ENCODE measurements around the gene NDUFA13. TPM values are rescaled to one million over a fixed set of nuclear protein-coding genes. Genes with fewer than 3 reads are reported as not detected.

The NDUFA13 gene
- polyA plus RNA-seq, 1 of the 3 experiments (the other 2 are of a cell fraction), result 1,828 TPM

DNA sequence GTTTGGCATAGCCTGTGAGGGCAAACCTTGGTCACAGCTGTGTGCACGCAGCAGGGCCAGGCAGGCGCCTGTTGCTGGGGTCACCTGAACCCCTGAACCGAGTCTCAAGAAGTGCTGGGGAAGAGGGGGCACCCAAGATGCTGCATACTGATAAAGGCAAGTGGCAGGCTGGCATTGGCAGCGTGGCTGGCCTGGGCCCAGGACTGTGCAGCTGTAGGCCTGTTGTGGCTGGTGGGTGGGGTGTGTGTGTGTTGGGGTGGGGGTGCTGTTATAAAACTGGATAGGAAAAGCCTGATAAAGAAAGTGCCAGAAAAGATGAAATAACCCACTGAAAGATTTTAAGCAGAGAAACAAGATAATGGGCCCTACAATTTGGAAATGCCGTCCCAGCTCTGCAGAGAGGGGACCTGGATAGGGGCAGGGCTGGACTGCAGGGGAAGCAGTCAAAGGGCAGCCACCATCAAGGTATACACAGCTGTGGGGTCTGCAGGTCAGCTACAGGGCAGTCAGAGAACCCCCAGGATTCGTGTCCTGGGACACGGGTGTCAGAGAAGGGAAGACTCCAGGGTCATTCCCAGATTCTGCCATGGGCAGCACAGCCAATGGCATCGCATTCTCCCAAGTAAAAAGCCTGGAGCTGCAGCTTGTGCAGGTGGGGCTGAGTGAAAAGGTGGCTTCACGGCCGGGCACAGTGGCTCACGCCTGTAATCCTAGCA, 55.2 kb downstream of the NDUFA13 start:
- H2AFZ ChIP-seq (ENCODE audit: low read depth), result no peak overlapping the region
- 89% methylated on average over 11 of the region's 11 CpGs for WGBS (ENCODE audit: low lambda C conversion rate)
- H3K9ac ChIP-seq, result no peak overlapping the region
- no peaks in the 10 kb centered on the region for H4K20me1 ChIP-seq (ENCODE audit: insufficient read depth)
- no peak overlapping the region for H3K4me3 ChIP-seq (ENCODE audit: low read depth in 2 of 2, low read length in 1 of 2)
- no peak overlapping the region for H3K27ac ChIP-seq (ENCODE audit: low read depth in 2 of 2, low read length in 1 of 2)
- H3F3A ChIP-seq (replicated peaks; ENCODE audit: insufficient read depth), result no peaks in the 10 kb centered on the region
- CTCF ChIA-PET, result interaction anchor here (2.5 to 9.3 kb wide), 2 partner anchors 18 to 40 kb away, joined by 6 to 56 read pairs; no protein-coding TSS in a partner anchor
- no peaks in the 10 kb centered on the region for H3K9me2 ChIP-seq
- H3K79me2 ChIP-seq (ENCODE audit: insufficient read depth), result no peaks in the 10 kb centered on the region
- POLR2A ChIA-PET, result no interaction called here
- DNase-seq, result peak; percentile 10
- no peak overlapping the region for H3K4me2 ChIP-seq
- no peaks in the 10 kb centered on the region for H3K4me1 ChIP-seq (ENCODE audit: control insufficient read depth in 1 of 2, insufficient read depth in 2 of 2, low read depth in 1 of 2, low read length in 1 of 2)
- H3K9me3 ChIP-seq, result no peaks in the 10 kb centered on the region
- TF ChIP-seq CHD2 (IDR thresholded peaks at IDR 0.05; ENCODE audit: low read length, partially characterized antibody), result no peak
- no peak for TF ChIP-seq YY1 (IDR thresholded peaks at IDR 0.05; ENCODE audit: low read depth)
- no peak for TF ChIP-seq RXRA (IDR thresholded peaks at IDR 0.05; ENCODE audit: borderline replicate concordance, low read depth)
- TF ChIP-seq SMC3 (IDR thresholded peaks at IDR 0.05; ENCODE audit: low read depth, low read length), result no peak
- no peak for TF ChIP-seq RAD21 (IDR thresholded peaks at IDR 0.05; ENCODE audit: low read length)
- TF ChIP-seq NFIC (IDR thresholded peaks at IDR 0.05; ENCODE audit: borderline replicate concordance), result no peak
- TF ChIP-seq, protein P1, sequence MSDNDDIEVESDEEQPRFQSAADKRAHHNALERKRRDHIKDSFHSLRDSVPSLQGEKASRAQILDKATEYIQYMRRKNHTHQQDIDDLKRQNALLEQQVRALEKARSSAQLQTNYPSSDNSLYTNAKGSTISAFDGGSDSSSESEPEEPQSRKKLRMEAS (IDR thresholded peaks at IDR 0.05; ENCODE audit: low read depth), result no peak
- no peak for TF ChIP-seq TAF1 (IDR thresholded peaks at IDR 0.05; ENCODE audit: borderline replicate concordance, low read depth, low read length)
- no peak for TF ChIP-seq TEAD4 (IDR thresholded peaks at IDR 0.05; ENCODE audit: borderline replicate concordance, insufficient read depth)
- TF ChIP-seq, protein P2, sequence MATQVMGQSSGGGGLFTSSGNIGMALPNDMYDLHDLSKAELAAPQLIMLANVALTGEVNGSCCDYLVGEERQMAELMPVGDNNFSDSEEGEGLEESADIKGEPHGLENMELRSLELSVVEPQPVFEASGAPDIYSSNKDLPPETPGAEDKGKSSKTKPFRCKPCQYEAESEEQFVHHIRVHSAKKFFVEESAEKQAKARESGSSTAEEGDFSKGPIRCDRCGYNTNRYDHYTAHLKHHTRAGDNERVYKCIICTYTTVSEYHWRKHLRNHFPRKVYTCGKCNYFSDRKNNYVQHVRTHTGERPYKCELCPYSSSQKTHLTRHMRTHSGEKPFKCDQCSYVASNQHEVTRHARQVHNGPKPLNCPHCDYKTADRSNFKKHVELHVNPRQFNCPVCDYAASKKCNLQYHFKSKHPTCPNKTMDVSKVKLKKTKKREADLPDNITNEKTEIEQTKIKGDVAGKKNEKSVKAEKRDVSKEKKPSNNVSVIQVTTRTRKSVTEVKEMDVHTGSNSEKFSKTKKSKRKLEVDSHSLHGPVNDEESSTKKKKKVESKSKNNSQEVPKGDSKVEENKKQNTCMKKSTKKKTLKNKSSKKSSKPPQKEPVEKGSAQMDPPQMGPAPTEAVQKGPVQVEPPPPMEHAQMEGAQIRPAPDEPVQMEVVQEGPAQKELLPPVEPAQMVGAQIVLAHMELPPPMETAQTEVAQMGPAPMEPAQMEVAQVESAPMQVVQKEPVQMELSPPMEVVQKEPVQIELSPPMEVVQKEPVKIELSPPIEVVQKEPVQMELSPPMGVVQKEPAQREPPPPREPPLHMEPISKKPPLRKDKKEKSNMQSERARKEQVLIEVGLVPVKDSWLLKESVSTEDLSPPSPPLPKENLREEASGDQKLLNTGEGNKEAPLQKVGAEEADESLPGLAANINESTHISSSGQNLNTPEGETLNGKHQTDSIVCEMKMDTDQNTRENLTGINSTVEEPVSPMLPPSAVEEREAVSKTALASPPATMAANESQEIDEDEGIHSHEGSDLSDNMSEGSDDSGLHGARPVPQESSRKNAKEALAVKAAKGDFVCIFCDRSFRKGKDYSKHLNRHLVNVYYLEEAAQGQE (IDR thresholded peaks at IDR 0.05; ENCODE audit: low read depth, low read length), result no peak
- TF ChIP-seq, protein P3, sequence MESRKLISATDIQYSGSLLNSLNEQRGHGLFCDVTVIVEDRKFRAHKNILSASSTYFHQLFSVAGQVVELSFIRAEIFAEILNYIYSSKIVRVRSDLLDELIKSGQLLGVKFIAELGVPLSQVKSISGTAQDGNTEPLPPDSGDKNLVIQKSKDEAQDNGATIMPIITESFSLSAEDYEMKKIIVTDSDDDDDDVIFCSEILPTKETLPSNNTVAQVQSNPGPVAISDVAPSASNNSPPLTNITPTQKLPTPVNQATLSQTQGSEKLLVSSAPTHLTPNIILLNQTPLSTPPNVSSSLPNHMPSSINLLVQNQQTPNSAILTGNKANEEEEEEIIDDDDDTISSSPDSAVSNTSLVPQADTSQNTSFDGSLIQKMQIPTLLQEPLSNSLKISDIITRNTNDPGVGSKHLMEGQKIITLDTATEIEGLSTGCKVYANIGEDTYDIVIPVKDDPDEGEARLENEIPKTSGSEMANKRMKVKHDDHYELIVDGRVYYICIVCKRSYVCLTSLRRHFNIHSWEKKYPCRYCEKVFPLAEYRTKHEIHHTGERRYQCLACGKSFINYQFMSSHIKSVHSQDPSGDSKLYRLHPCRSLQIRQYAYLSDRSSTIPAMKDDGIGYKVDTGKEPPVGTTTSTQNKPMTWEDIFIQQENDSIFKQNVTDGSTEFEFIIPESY (IDR thresholded peaks at IDR 0.05; ENCODE audit: borderline replicate concordance, low read depth), result no peak
- no peak for TF ChIP-seq GABPA (IDR thresholded peaks at IDR 0.05; ENCODE audit: low read depth)
- TF ChIP-seq JUND (IDR thresholded peaks at IDR 0.05), result no peak
- TF ChIP-seq, protein P4, sequence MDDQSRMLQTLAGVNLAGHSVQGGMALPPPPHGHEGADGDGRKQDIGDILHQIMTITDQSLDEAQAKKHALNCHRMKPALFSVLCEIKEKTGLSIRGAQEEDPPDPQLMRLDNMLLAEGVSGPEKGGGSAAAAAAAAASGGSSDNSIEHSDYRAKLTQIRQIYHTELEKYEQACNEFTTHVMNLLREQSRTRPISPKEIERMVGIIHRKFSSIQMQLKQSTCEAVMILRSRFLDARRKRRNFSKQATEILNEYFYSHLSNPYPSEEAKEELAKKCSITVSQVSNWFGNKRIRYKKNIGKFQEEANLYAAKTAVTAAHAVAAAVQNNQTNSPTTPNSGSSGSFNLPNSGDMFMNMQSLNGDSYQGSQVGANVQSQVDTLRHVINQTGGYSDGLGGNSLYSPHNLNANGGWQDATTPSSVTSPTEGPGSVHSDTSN (IDR thresholded peaks at IDR 0.05), result no peak
- no peaks in the 10 kb centered on the region for H3K36me3 ChIP-seq (replicated peaks in 1 of 2; ENCODE audit: control insufficient read depth in 1 of 2, insufficient read depth in 2 of 2, low read length in 1 of 2)
- no peaks in the 10 kb centered on the region for H3K27me3 ChIP-seq (ENCODE audit: insufficient read depth)

Measured in SK-N-SH (cell line).